HG02970 (cell line): ENCODE data around the gene HSD17B14.
A peak's percentile ranks its signal among the peaks of the same experiment; 100 is the strongest.
"Not testable (repeated sequence)": the region's sequence is repeated elsewhere in the genome, so short reads cannot be mapped to it uniquely, and the experiment has no call there.

Experiments
- ATAC-seq: cut with Tn5 transposase; IDR thresholded peaks from one replicate; pipeline ENCODE4 v1.9.1; 2021; ENCODE audit warnings: mild to moderate bottlenecking, moderate library complexity, moderate number of reproducible peaks; ENCODE audit not compliant: unreplicated experiment, low FRiP score

Gene HSD17B14

DNA sequence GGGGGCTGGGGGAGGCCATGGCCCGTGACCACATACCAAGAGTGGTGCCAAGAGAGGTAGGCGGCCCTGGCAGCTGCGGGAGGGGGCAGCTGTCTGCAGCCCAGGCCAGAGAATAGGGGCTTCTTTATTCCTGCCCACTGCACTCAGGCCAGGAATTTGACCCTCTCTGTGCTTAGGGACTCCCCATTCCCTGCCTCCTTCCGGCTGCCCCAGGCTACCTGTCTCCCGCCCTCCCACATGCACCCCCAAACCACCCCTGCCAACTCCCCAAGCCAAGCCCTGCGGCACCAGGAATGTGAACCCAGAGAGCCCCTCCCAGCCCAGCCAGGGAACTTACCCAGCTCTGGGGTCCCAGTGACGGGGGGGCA is 31.4 kb upstream of the HSD17B14 start:
- no peak for ATAC-seq

DNA sequence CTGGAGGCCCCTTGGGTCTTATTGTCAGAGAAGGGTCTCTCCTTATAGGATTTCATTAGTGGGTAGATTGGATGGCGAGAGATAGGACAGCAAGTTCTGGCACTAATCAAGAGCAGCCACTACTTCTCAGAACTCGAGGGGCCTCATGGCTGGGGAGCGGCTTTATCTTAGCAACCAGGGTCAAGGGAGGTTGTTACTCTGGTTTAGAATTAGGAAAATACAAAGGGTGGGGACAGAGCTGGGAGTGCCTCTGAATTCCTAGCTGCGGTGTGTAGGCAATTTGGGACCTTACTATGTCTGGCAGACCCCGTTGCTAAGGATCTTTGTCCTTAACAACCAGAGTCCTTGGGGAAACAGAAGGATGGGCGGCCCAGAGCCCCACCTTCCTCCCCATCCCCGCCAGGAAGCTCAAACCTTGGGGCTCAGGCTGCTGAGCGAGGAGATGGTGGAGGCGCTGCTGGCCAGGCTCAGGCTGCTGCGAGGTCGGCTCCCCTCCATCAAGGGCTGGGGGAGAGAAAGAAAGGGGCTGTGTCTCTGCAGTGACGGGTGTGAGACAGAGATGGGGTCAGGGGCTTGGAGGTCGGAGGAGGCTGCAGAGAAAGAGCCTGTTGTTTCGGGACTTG is 30.9 kb upstream of the HSD17B14 start:
- ATAC-seq = no peak

DNA sequence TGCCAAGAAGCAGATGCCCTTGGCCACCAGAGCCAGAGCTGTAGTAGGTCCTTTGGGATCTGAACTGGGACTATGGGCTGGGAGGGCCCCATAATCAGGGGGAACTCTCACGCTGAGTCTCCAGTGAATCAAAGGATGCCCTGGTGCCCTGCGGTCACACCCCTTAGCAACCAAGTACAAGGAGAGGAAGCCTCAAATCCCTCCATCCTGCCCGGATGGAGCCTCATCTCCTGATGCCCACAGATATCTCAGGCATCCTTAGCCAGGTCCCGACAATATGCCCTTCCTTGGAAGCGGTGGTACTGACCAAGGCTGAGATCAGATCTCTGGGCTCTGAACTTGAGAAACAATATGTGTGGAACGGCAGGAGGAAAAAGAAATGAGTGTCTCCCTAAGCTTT is 30.4 kb upstream of the HSD17B14 start:
- no peak for ATAC-seq

DNA sequence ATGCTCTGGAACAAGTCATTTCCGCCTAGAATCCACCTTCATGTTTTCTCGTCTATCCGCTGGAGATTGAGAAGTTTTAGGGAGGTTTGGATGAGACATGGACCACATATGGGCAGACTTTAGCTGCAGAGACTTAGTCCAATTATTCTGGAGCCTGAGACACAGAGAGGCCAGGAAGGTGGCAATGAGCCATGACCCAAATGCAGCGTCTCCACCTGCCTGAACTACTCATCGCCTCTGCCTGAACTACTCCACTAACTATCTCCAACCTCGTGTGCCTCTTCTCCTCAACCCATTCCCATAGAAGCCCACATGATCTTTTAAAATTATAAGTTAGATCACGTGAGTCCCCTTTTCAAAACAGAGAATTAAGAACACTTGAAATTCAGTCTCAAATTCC is 26.5 kb upstream of the HSD17B14 start:
- ATAC-seq = no peak

DNA sequence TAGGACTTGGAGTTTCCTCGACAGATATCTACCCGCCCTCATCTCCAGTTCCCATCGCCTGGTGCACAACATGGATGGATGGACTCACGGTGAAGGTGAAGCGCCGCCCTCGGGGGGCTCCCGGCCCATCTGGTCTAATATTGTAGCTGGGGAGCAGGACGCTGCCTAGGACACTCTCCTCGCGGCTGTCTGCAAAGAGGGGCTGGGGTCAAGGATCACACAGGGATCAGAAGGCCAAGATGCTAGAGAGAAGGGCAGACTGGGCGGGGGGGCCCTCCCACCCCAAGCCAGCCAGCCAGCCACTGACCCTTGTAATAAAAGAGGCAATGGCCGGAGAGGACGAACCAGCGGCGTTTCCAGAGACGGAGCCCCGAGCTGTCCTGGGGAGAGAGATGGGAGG is 25.0 kb upstream of the HSD17B14 start:
- ATAC-seq = no peak

DNA sequence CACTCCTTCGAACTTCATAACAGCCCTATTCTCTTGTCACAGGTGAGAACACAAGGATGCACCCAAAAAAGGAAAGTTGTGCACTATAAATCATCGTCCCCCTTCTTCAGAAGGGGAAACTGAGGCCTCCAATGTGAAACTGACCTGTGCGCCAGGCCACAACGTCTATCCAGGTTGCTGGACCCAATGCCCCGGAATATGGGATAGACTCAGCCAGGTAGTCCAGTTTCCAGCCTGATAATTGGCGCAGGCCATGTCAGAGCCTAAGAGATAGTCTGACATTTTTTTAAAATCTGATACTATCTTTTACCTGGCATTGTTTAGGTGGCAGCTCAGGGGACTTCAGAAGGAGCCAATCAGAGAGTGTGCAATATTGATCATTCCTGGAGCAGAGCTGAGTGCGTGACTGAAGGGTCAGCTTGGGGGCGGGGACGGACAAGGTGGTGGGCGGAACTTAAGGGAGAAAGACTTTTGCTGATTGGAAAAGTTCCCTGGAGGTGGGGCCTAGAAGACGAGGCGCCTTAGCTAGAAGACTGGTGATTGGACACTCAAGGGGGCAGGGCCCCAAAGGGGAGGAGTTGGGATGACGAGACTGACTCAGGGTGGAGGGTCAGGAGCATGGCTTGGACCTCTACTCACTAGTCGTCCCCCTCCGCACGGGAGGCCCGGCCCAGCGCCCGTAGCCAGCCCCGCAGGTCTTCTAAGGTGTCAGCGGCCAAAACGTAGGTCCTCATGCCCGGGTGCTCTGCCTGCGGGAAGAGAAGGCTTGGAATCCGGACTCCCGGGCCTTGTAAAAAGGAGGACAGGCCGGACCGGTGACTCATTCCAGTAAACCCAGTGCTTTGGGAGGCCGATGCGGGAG is 23.7 kb upstream of the HSD17B14 start:
- no peak for ATAC-seq

DNA sequence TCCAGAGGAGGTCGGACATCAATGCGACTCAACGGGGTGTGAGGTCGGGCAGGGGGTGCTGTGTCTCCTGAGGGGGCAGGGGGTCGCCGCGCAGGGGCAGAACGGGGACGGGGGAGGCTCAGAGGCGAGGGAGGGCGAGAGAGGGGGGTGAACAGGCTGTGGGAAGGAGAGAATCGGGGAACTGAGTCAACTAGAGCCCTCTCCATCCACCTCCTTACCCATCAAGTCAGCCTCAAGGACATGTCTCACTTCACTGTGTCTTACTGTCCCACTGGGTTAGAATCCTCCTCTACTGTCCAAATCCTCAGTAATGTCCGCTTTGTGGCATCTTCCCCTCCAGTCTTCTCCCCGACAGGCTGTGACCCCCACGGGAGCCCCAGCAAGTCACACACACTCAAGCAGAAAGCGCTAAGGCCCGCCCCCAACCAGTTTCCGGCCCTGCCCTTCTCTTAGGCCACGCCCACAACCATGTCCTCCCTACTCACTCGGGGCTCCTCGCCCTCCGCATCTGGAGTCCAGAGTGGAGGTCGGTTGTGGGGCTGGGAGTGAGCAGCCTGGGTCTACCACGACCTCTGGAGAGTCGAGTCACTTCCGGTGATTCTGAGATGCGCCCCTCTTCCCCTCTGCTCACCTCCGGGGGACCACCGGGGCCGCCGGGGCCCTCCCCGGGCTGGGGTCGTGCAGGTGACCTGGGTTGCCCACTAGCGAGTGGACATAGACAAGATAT is 22.9 kb upstream of the HSD17B14 start:
- no peak for ATAC-seq

DNA sequence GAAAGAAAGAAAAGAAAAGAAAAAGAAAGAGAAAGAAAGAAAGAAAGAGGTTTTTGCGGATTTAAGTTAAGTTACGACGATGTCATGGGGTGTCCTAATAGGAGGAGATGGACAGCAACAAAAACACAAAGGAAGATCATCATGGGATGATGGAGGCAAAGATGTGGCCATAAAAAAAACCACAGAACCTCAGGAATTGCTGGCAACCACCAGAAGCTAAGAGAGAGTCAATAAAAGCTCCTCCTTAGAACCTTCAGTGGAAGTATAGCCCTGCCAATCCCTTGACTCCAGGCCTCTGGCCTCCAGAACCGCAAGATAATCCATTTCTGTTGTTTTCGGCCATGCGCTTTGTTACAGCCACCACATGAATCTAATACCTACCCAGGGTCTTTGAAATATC is 20.6 kb upstream of the HSD17B14 start:
- ATAC-seq = no peak

DNA sequence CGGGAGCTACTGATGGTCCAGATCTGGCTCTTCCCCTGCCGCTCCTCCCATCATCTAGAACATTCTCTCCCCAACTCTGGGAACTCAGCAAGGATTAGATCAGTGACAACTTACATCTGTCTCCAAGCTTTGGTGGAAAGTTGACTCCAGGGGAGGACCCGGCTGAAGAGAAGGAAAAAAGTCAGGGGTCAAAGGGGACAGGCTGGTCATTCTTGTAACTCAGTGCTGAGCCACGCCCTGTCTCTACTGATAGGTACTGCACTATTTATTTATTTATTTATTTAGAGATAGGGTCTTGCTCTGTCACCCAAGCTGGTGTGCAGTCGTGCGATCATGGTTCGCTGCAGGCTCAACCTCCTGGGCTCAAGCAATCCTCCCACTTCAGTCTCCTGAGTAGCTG is 17.8 kb upstream of the HSD17B14 start:
- ATAC-seq = no peak

DNA sequence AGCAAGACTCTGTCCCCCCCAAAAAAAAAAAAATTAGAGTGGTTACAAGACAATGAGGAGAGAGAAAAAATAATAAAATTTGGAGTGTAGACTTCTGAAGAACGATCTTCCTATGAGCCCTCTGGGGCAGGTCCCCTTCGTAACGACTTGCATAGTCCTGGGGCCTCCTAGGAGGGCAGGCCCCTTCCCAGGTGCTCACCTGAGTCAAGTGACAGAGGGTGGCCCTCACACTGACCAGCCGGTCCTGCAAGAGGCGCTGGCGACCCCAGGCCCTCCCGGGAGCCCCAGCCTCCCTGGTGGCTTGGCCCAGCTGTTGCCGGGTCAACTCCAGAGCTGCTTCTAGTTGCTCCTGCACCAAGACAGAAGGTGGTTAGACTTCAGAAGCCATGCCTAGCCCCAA is 17.2 kb upstream of the HSD17B14 start:
- no peak for ATAC-seq

DNA sequence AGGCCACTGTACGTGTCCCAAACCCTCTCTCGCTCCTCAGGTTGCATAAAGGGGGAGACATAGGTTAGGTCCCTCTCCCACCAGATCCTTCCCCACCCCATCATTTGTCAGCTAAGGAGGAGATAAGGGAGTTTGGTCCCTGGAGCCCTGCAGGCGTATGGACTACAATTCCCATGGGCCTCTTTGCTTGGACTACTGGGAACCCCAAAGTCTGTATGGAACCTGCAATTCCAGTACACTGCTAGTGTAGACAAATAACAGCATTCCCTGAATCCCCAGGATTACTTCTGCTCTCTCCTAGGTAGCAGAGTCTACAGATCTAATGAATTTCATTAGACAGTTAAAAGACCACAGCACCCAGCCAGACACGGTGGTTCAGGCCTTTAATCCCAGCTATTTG is 16.0 kb upstream of the HSD17B14 start:
- ATAC-seq = no peak

DNA sequence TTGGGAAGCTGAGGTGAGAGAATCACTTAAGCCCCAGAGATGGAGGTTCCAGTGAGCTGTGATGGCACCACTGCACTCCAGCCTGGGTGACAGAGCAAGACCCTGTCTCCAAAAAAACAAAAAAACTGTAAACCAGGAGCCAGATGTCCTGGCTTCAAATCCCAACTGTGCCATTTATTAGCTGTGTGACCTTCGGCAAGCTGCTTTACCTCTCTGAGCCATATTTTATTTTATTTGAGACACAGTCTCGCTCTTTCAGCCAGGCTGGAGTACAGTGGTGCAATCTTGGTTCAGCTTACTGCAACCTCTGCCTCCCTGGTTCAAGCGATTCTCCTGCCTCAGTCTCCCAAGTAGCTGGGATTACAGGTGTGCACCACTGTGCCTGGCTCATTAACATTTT is 10.4 kb upstream of the HSD17B14 start:
- ATAC-seq = not testable (repeated sequence)

DNA sequence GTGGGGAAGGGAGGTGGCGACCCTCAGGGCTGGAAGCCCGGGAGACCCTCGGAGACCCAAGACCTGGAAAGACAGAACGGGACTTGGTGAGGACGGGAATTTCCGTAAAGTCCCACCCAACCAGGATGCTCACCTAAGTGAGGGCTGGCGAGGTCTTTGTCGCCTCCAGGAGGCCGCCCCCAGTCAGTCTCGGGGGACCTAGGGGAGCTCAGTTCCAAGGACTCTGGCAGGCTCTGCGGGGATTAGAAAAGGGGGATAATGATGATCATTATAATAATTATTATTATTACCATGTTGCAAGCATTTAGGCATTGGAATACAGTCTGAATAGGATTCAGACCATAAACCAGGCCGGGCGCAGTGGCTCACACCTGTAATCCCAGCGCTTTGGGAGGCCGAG is 9.1 kb upstream of the HSD17B14 start:
- no peak for ATAC-seq

DNA sequence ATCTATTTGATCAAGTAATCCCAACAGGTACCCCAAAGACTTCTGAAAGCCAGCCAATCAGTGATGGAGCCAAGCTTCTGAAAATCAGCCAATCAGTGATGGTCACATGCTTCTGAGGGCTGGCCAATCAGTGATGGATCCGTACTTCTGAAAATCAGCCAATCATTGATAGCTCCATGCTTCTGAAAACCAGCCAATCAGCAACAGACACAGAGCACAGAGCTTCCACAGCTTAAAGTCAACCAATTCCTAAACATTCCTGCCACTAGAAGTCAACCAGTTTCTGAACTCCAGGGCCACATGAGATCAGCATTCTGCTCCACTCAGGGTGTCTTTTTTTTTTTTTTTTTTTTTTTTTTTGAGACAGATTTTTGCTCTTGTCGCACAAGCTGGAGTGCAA is 8.2 kb upstream of the HSD17B14 start:
- ATAC-seq = no peak

DNA sequence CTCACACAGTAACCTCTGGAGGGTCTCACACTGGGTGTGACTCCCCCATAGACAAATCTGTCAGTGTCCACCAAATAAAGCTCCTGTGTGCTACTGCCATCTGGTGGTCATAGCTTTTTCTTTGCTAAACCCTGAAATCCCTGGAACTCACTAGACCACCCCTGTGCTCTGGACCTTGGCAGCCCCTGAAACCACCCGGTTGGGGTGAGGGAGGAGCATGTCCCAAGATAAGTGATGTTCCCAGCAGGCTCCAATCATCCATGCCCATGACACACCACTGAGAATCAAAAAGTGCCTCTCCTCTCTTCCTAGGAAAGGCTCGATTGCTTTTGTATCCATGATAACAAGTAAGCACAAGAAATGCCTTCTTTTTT is 6.5 kb upstream of the HSD17B14 start:
- ATAC-seq = no peak

DNA sequence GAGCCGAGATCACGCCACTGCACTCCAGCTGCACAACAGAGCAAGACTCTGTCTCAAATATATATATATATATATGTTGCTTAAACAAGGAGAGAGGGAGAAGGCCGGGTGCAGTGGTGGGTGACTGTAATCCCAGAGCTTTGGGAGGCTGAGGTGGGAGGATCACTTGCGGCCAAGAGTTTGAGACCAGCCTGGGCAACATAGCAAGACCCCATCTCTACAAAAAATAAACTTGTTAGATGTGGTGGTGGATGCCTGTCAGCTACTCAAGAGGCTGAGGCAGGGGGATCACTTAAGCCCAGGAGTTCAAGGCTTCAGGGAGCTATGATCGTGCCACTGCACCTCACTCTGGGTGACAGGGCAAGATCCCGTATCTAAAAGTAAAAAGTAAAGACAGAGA is 5.3 kb upstream of the HSD17B14 start:
- ATAC-seq = no peak

DNA sequence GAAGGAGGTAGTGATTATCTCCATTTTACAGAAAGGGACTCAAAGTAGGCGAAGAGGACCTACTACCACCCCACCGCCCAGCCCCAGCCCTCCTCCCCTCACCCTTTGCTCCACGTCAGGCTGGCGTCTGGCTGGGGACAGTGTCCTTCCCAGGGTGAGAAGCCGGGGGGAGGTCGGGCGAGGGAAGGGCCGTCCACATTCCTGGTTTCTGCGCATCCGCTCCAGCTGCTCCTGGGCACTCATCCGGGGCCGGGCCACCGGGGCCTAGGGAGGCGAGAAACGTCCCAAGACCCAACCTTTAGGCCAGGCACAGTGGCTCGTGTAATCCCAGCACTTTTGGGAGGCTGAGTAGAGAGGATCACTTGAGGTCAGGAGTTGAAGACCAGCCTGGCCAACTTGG is 4.8 kb upstream of the HSD17B14 start:
- ATAC-seq = no peak

DNA sequence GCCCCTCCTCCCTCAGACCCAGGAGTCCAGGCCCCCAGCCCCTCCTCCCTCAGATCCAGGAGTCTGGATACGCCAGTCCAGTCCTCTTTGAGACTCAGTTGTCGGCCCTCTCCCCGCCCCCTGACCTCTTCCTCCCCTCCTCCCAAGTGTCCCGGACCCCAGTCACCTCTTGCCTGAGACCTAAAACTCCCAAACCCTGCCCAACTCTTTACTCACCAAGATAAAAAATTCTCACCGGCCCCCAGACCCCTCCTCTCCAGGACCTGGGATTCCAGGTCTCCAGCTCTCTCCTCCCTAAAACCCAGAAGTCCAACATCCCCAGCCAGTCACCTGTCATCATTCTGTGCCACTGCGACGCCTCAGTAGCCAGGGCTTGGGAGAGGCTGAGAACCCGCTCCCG is 1.4 kb upstream of the HSD17B14 start:
- ATAC-seq = no peak

DNA sequence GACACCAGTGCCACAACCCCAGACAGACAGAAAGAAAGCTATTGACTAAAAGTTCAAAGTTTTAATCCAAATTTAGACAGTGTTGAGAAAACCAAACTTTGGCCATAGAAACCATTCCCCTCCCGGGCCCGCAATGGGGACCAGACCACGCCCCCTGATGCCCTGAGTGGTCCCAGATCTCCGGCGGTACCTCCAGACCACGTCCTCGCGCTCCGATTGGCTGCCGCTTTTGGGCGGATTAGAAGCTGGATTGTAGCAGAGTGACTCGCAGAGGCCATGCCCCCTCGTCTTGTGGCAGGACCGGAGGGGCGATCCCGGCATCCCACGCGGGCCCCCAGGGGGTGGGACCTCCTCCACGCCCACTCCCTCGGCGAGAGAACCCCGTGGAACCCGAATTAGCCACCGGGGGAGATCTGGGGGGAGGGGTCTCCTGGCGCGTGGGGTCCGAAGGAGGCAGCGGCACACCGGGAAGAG is 797 bp upstream of the HSD17B14 start:
- no peak for ATAC-seq

DNA sequence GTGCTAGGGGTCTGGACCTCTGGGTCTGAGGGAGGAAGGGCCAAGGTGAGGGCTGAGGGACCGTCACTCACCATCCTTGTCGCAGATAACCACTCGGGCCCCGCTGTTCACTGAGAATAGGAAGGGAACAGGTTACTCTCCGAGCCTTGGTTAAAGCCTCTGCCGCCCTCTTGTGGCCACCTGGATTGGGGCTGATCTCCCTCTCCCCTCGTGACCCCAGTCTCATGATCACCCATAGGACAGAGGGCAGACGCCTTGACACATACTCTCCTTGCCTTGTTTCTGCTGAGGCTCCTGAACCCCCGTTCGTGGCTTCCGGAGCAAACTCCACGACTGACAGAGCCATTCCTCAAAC is 580 bp downstream of the HSD17B14 start:
- peak; percentile 71 for ATAC-seq

DNA sequence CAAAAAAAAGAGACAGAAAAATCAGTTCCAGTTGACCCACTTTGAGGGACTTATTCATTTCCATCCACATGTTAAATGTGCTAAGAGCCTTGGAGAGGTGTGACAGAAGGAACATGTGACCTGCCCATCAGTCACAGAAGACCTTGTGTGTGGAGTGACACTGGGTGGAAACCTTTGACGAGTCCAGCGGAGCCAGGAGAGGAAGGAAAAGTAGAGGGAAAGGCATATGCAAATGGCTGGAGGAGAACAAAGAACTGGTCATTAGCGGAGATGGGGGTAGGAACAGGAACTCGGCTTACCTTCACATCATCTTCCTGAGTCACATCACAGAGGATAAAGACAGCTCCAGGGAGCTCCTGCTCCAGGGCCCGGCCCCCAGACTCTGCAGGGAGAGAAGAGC is 2.3 kb downstream of the HSD17B14 start:
- no peak for ATAC-seq

DNA sequence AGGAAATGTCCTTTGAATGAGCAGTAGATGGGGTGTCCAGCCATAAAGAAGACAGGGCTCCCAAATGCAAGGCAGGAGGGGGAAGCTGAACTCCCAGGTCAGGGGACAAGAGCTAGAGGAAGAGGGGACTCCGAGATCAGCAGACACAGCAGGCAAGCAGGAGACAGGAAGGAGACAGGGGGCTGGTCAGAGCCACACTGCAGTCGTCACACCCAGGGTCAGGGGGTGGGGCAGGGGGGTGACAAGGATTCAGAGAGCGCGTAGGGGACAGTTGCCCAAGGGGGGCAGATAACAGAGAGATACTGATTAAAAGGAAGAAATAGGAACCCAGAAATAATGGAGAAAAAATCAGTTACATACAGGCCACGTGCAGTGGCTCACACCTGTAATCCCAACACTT is 3.2 kb downstream of the HSD17B14 start:
- ATAC-seq = no peak
